Measurements from ENCODE around the gene PHYHIPL. TPM values are rescaled to one million over a fixed set of nuclear protein-coding genes. Genes with fewer than 3 reads are reported as not detected.

Gene PHYHIPL
- total and polyA plus RNA-seq, 7 experiments from 2014 or later: not detected

DNA sequence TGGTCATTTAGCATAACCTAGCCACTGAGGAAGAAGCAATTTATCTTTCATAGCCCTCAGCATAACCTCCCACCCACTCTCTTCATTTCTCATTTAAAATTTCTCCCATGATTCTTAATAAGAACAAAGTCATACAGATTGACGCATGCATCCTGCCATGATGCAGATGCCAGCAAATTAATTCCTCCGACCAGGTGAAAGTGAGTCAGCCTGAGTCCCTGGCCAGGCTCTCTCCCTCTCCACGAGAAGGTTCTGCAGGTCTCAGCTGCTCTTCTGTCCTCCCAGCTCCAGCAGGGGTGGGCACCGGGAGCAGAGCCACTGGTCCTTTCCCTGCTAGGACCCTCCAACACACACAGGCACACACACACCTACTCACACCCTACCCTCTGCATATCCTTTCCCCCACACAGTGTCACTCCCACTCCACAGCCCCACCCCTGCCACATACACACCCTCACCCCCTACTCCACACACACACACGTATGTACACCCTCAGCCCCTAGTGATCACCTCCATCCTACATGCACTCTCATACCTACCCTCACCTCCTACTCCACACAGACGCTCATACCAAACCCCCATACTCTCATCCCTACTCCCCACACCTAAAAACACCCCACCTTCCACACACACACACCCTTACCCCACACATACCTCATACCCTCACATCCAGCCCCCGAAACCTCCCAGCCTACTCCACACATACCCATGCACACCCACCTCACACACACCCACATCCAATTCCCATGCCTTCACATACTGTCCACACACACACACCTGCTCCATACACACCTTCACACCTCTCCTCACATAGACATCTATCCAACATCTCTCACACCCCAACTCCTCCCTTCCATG lies 107.9 kb downstream of the PHYHIPL start:
- CTCF ChIA-PET: no interaction called here
- Mint-ChIP-seq H3K9me3 (peaks cover 0 to 5% (median 0%) of the 10 kb centered on the region in 11 donors), H3K4me1 (no peaks in the 10 kb centered on the region), H3K36me3 (no peaks in the 10 kb centered on the region), H3K27me3 (peaks cover 0 to 4% (median 0%) of the 10 kb centered on the region in 5 donors), H3K4me3 (no peak overlapping the region), H3K27ac (no peak overlapping the region)
- Histone ChIP-seq H3K27ac (ENCODE audit: low read depth, low read length) (no peak overlapping the region), H3K4me3 (ENCODE audit: low read length) (no peak overlapping the region), H3K4me1 (ENCODE audit: control insufficient read depth in 2 of 2, insufficient read depth in 2 of 2, low read length in 2 of 2) (no peaks in the 10 kb centered on the region), H3K36me3 (ENCODE audit: control insufficient read depth in 2 of 3, insufficient read depth in 3 of 3, low read length in 3 of 3) (no peaks in the 10 kb centered on the region), H3K9me3 (ENCODE audit: control insufficient read depth in 2 of 3, low read length in 3 of 3) (no peaks in the 10 kb centered on the region), H3K27me3 (ENCODE audit: control insufficient read depth in 2 of 2, insufficient read depth in 2 of 2, low read length in 2 of 2) (no peaks in the 10 kb centered on the region)
- POLR2A ChIA-PET: no interaction called here
- intact Hi-C loops (cut with micrococcal nuclease): no loop called here
- ATAC-seq (peak; percentile 20), DNase-seq (no peak)

DNA sequence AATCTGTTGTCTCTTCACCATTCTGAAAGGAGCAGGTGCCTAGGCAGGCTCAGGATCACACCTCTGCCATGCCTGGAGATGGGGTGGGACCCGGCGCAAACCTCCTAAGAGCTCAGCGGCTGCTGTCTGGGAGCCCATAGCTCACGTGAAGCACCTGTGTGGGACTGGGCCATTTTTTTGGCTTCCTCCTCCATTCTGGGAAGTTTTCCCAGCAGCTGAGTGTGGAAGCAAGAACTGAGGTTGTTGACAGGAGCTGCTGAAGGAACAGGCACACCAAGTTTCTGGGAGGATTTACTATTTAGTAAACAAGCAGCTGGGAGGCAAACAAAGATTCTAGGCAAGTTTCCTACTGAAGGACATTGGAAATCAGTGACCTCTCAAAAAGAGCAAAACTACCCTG lies 108.6 kb downstream of the PHYHIPL start:
- DNase-seq (no peak), ATAC-seq (no peak)
- no peak overlapping the region for H3K27ac ChIP-seq (ENCODE audit: low read depth, low read length)
- Mint-ChIP-seq H3K27ac (no peak overlapping the region), H3K27me3 (peaks cover 0 to 4% (median 0%) of the 10 kb centered on the region in 5 donors), H3K9me3 (peaks cover 0 to 5% (median 0%) of the 10 kb centered on the region in 11 donors), H3K36me3 (no peaks in the 10 kb centered on the region), H3K4me1 (no peaks in the 10 kb centered on the region), H3K4me3 (no peak overlapping the region)
- CTCF ChIA-PET: no interaction called here
- no peaks in the 10 kb centered on the region for H3K36me3 ChIP-seq (ENCODE audit: control insufficient read depth in 2 of 3, insufficient read depth in 3 of 3, low read length in 3 of 3)
- POLR2A ChIA-PET: no interaction called here
- intact Hi-C loops (cut with micrococcal nuclease): no loop called here
- H3K4me3 ChIP-seq (ENCODE audit: low read length): no peak overlapping the region
- no peaks in the 10 kb centered on the region for H3K4me1 ChIP-seq (ENCODE audit: control insufficient read depth in 2 of 2, insufficient read depth in 2 of 2, low read length in 2 of 2)
- no peaks in the 10 kb centered on the region for H3K27me3 ChIP-seq (ENCODE audit: control insufficient read depth in 2 of 2, insufficient read depth in 2 of 2, low read length in 2 of 2)
- no peaks in the 10 kb centered on the region for H3K9me3 ChIP-seq (ENCODE audit: control insufficient read depth in 2 of 3, low read length in 3 of 3)

- H3K4me1 ChIP-seq (ENCODE audit: control insufficient read depth in 2 of 2, insufficient read depth in 2 of 2, low read length in 2 of 2): no peaks in the 10 kb centered on the region
- no peak overlapping the region for H3K4me3 ChIP-seq (ENCODE audit: low read length)
- Mint-ChIP-seq H3K27ac (no peak overlapping the region), H3K4me1 (no peaks in the 10 kb centered on the region), H3K4me3 (no peak overlapping the region), H3K9me3 (peaks cover 0 to 9% (median 0%) of the 10 kb centered on the region in 11 donors), H3K36me3 (no peaks in the 10 kb centered on the region), H3K27me3 (peaks cover 0 to 4% (median 0%) of the 10 kb centered on the region in 5 donors)
- POLR2A ChIA-PET: no interaction called here
- H3K9me3 ChIP-seq (ENCODE audit: control insufficient read depth in 2 of 3, low read length in 3 of 3): no peaks in the 10 kb centered on the region
- ATAC-seq (no peak), DNase-seq (no peak)
- intact Hi-C loops (cut with micrococcal nuclease): no loop called here
- CTCF ChIA-PET: no interaction called here
- H3K27ac ChIP-seq (ENCODE audit: low read depth, low read length): no peak overlapping the region
- H3K36me3 ChIP-seq (ENCODE audit: control insufficient read depth in 2 of 3, insufficient read depth in 3 of 3, low read length in 3 of 3): no peaks in the 10 kb centered on the region
- no peaks in the 10 kb centered on the region for H3K27me3 ChIP-seq (ENCODE audit: control insufficient read depth in 2 of 2, insufficient read depth in 2 of 2, low read length in 2 of 2)
Measured at GRCh38 chr10:59285848-59286247, 109.4 kb downstream of the PHYHIPL start.

DNA sequence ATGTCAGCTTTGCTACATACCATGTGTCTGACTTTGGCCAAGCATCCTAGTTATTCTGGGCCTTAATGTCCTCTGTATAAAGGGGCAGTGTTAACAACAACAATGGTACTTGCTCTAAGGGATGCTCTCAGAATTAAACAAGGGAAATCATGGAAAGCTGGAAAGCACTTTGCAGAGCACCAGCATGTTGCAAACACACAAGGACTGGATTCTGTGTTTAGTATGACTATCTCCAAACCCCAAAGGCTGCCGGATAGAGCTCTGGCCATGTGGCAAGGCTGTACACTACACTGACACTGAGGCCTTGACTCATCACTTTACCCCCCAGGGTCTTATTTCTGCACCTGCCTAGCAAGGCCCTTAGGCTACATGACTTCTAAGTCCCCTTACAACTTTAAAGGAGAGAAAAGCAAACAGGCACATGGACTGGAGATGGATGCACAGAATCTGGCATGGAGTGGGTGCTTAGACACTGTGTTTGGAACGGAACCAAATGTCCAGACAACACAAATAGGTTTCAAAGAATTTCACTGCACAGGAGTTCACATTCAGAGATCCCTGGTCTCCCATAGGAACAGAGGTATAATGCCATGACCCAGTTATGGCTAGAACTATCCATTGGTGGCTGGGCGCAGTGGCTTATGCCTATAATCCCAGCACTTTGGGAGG lies 111.3 kb downstream of the PHYHIPL start:
- H3K4me1 ChIP-seq (ENCODE audit: control insufficient read depth in 2 of 2, insufficient read depth in 2 of 2, low read length in 2 of 2): no peaks in the 10 kb centered on the region
- H3K4me3 ChIP-seq (ENCODE audit: low read length): no peak overlapping the region
- POLR2A ChIA-PET: no interaction called here
- no peak overlapping the region for H3K27ac ChIP-seq (ENCODE audit: low read depth, low read length)
- no peaks in the 10 kb centered on the region for H3K9me3 ChIP-seq (ENCODE audit: control insufficient read depth in 2 of 3, low read length in 3 of 3)
- Mint-ChIP-seq H3K27me3 (peaks cover 0 to 4% (median 0%) of the 10 kb centered on the region in 5 donors), H3K9me3 (peaks cover 0 to 9% (median 0%) of the 10 kb centered on the region in 11 donors), H3K27ac (no peak overlapping the region), H3K4me1 (no peaks in the 10 kb centered on the region), H3K36me3 (no peaks in the 10 kb centered on the region), H3K4me3 (no peak overlapping the region)
- H3K36me3 ChIP-seq (ENCODE audit: control insufficient read depth in 2 of 3, insufficient read depth in 3 of 3, low read length in 3 of 3): no peaks in the 10 kb centered on the region
- no peaks in the 10 kb centered on the region for H3K27me3 ChIP-seq (ENCODE audit: control insufficient read depth in 2 of 2, insufficient read depth in 2 of 2, low read length in 2 of 2)
- DNase-seq (no peak), ATAC-seq (no peak)
- intact Hi-C loops (cut with micrococcal nuclease): no loop called here
- CTCF ChIA-PET: no interaction called here

GRCh38 chr10:59289853-59290252 lies 113.4 kb downstream of the PHYHIPL start:
- Histone ChIP-seq H3K4me1 (ENCODE audit: control insufficient read depth in 2 of 2, insufficient read depth in 2 of 2, low read length in 2 of 2) (no peaks in the 10 kb centered on the region), H3K27ac (ENCODE audit: low read depth, low read length) (no peak overlapping the region), H3K9me3 (ENCODE audit: control insufficient read depth in 2 of 3, low read length in 3 of 3) (no peaks in the 10 kb centered on the region), H3K27me3 (ENCODE audit: control insufficient read depth in 2 of 2, insufficient read depth in 2 of 2, low read length in 2 of 2) (no peaks in the 10 kb centered on the region), H3K4me3 (ENCODE audit: low read length) (no peak overlapping the region), H3K36me3 (ENCODE audit: control insufficient read depth in 2 of 3, insufficient read depth in 3 of 3, low read length in 3 of 3) (no peaks in the 10 kb centered on the region)
- Mint-ChIP-seq H3K4me1 (no peaks in the 10 kb centered on the region), H3K27me3 (peaks cover 0 to under 1% (median 0%) of the 10 kb centered on the region in 5 donors), H3K27ac (no peak overlapping the region), H3K9me3 (peaks cover 0 to 5% (median 0%) of the 10 kb centered on the region in 11 donors), H3K36me3 (no peaks in the 10 kb centered on the region), H3K4me3 (no peak overlapping the region)
- intact Hi-C loops (cut with micrococcal nuclease): no loop called here
- ChIA-PET POLR2A (no interaction called here), CTCF (no interaction called here)
- DNase-seq (no peak), ATAC-seq (no peak)

DNA sequence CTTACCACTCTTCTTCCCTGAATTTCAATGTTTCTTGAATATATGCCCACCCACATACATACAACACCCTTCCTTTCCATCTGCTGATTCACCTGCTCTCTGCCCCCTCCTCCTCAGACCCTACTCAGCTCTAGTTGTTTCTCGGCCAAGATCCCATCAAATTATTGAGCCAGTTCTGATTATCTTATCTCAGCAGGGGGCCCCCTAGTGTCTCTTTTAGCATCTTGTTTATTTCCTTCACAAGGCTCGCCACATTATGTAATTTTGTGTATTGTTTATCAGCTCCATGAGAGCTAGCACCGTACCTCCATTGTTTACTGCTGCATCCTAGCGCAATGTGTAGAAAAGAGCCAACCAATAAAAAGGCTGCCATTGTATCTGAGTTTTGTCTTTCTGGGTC lies 114.0 kb downstream of the PHYHIPL start:
- no peaks in the 10 kb centered on the region for H3K36me3 ChIP-seq (ENCODE audit: control insufficient read depth in 2 of 3, insufficient read depth in 3 of 3, low read length in 3 of 3)
- ChIA-PET POLR2A (no interaction called here), CTCF (no interaction called here)
- ATAC-seq (no peak), DNase-seq (no peak)
- no peak overlapping the region for H3K27ac ChIP-seq (ENCODE audit: low read depth, low read length)
- H3K4me1 ChIP-seq (ENCODE audit: control insufficient read depth in 2 of 2, insufficient read depth in 2 of 2, low read length in 2 of 2): no peaks in the 10 kb centered on the region
- Mint-ChIP-seq H3K27me3 (no peaks in the 10 kb centered on the region), H3K36me3 (no peaks in the 10 kb centered on the region), H3K4me3 (no peak overlapping the region), H3K9me3 (peaks cover 0 to 5% (median 0%) of the 10 kb centered on the region in 11 donors), H3K4me1 (no peaks in the 10 kb centered on the region), H3K27ac (no peak overlapping the region)
- no peaks in the 10 kb centered on the region for H3K9me3 ChIP-seq (ENCODE audit: control insufficient read depth in 2 of 3, low read length in 3 of 3)
- H3K27me3 ChIP-seq (ENCODE audit: control insufficient read depth in 2 of 2, insufficient read depth in 2 of 2, low read length in 2 of 2): no peaks in the 10 kb centered on the region
- no peak overlapping the region for H3K4me3 ChIP-seq (ENCODE audit: low read length)
- intact Hi-C loops (cut with micrococcal nuclease): no loop called here
